ENCODE results near the gene HTR3B.
"Not testable (repeated sequence)": the region's sequence is repeated elsewhere in the genome, so short reads cannot be mapped to it uniquely, and the experiment has no call there.

HTR3B gene

GRCh38 chr11:113884361-113884836, 20.2 kb upstream of the HTR3B start:
- in situ Hi-C loops (cut with MboI; ENCODE audit: low sequenced_read_pairs), result no loop called here

DNA sequence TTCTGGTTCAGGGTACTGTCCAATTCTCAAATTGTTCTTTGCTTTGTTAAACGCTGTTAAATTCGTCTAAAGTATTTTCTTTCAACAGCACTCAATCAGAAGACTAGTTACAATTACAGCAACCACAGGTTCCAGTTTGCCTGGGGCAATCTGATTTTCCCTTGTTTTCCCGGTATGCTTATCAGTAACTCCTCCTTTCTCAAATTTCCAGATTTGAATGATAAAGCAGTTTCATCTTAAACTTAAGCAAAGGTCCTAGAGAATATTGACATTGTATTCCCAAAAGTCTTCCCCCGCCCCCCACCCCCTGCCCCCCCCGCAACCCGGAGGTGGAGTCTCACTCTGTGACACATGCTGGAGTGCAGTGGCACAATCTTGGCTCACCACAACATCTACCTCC, 18.7 kb upstream of the HTR3B start:
- in situ Hi-C loops (cut with MboI; ENCODE audit: low sequenced_read_pairs), result no loop called here

- in situ Hi-C loops (cut with MboI; ENCODE audit: low sequenced_read_pairs), result no loop called here
Measured at GRCh38 chr11:113888848-113889247, 15.7 kb upstream of the HTR3B start.

GRCh38 chr11:113894421-113894996, 10.1 kb upstream of the HTR3B start:
- in situ Hi-C loops (cut with MboI; ENCODE audit: low sequenced_read_pairs), result no loop called here

GRCh38 chr11:113895367-113896155, 9.0 kb upstream of the HTR3B start:
- in situ Hi-C loops (cut with MboI; ENCODE audit: low sequenced_read_pairs), result no loop called here

DNA sequence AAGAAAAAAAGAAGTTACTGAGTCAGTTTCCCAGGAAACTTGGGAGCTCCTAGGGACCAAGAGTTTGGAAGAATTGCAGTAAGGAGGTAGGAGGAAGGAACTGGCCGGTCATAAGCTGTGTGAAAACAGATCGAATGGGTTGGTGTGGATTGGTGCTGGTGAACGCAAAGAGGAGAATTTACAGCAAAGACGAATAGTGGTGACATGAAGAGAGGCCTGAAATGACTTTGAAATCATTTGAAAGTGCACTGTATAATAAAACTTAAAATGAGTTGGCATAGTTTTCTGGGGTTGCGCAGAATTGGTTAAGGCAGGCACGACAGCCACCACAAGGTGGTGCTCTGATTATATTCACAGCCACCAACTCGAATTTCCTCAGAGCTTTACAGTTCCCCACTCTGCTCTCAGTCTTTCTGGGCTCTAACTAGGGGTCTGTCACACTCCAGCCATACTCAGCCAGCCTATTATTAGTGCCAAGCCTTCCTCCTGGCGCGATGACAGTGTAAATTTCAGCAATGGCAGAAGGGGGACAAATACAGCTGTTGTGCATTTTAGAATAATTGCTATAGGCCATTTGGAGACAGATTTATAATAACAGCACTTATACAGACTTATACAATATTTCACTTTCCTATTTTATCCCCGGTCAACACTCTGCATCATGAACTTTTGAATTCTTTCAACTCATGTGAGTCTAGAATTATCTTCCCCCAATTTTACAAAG, 8.3 kb upstream of the HTR3B start:
- in situ Hi-C loops (cut with MboI; ENCODE audit: low sequenced_read_pairs), result no loop called here

GRCh38 chr11:113901141-113901540, 3.5 kb upstream of the HTR3B start:
- in situ Hi-C loops (cut with MboI; ENCODE audit: low sequenced_read_pairs), result no loop called here

GRCh38 chr11:113906038-113906437, 1.4 kb downstream of the HTR3B start:
- in situ Hi-C loops (cut with MboI; ENCODE audit: low sequenced_read_pairs), result no loop called here

- in situ Hi-C loops (cut with MboI; ENCODE audit: low sequenced_read_pairs), result no loop called here
Measured at GRCh38 chr11:113906516-113906915, 1.9 kb downstream of the HTR3B start.

DNA sequence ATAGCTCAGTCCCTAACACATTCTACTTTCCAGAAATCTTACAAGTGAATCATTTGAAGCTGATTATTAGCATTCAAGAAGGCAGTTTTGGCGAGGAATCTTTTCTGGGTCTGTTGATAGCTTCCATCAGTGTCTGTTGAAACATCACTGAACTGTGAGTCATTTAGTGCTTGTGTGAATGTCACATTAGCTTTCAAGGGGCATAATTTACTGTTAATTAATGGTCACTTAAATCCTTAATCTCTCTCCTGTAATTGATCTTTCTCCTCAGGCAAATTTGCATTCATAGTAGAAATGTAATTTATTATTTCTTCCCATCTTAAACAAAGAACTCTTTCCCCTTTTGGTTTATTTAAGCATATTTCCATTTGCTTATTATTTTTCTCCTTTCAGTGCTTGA, 2.6 kb downstream of the HTR3B start:
- in situ Hi-C loops (cut with MboI; ENCODE audit: low sequenced_read_pairs), result no loop called here

DNA sequence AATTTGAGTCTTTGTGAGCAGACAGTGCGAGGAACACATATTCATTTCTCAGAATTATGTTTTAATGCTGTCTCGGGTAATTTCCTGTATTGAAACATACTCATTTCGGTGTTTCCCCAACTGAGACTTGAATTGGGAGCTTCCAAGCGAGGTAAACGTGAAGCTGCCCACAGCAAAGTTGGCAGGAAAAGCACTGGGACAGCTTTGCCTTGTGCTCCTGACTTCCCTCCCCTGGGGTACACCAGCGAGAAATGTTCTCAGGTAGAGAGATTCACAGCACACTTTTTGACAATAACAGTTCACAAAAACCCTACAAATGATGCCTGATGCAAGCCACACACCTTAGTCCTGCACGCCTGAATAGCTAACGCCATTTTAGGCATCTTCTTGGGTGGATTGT, 3.1 kb downstream of the HTR3B start:
- in situ Hi-C loops (cut with MboI; ENCODE audit: low sequenced_read_pairs), result no loop called here

DNA sequence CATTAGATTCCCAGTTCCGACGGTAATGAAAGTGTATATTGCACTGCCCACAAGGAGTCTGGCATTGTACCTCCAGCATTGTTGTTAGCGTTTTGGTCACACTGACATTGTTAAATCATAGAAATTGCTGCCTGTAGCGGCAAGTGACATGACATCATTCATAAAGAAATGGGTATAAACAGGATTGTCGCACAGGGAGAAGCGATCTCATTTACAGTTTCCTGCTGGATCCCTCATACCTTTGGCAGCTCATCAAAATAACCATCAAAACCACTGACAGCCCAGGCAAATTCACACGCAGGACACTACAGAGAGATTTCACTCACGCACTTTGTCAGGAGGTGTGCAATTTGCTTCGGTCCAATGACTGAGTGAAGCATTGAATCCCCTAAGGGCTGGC, 3.5 kb downstream of the HTR3B start:
- in situ Hi-C loops (cut with MboI; ENCODE audit: low sequenced_read_pairs), result no loop called here

DNA sequence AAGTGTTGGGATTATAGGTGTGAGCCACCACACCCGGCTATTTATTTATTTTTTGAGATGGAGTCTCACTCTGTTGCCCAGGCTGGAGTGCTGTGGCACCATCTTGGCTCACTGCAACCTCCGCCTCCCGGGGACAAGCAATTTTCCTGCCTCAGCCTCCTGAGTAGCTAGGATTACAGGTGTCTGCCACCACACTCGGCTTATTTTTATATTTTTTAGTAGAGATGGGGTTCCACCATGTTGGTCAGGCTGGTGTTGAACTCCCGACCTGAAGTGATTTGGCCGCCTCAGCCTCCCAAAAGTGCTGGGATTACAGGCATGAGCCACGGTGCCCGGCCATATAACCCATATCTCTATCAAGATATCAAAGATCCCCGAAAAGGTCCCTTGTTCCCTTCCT, 6.9 kb downstream of the HTR3B start:
- in situ Hi-C loops (cut with MboI; ENCODE audit: low sequenced_read_pairs), result not testable (repeated sequence)

DNA sequence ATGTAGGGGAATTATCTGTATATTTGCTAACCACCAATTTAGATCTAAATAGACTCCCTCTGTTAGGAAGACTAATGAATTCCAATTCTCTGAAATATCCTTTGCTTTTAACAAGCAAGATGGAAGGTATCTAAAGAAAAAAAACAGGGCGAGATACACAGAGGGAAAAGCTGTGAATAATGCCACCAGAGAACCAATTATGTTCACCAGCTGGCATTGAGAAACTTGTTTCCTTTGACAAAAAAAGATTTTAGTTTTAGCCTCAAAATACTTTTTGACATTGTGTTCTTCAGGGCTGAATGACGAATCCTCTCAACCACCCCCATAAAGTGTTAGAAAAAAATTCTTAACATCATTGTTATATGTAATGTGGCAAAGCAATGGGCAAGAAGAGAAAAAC, 19.0 kb downstream of the HTR3B start:
- in situ Hi-C loops (cut with MboI; ENCODE audit: low sequenced_read_pairs), result no loop called here

DNA sequence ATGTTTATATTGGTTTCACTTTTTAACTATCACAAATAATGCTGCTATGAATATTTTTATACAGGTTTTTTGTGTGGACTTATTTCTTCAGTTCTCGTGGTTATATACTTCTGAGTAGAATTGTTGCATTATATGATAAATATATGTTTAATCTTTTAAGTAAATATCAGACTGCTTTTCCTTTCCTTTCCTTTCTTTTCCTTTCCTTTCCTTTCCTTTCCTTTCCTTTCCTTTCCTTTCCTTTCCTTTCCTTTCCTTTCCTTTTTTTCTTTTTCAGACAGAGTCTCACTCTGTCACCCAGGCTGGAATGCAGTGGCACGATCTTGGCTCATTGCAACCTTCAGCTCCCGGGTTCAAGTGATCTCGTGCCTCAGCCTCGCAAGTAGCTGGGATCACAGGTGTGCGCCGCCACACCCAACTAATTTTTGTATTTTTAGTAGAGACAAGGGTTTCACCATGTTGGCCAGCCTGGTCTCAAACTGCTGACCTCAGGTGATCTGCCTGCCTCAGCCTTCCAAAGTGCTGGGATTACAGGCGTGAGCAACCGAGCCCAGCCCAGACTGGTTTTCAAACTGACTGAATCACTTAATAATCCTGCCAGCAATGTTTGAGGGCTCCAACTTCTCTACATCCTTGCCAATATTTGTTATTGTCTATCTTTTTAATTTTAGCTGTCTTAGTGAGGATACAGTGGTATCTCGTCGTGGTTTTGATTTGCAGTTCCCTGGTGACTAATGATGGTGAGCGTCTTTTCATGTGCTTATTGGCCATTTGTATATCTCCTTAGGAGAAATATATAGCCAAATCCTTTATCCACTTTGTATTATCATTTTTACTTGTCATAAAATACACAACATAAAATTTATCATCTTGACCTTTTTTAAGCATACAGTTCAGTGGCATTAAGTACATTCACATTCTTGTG, 21.9 kb downstream of the HTR3B start:
- in situ Hi-C loops (cut with MboI; ENCODE audit: low sequenced_read_pairs), result no loop called here

GRCh38 chr11:113928311-113928710, 23.7 kb downstream of the HTR3B start:
- in situ Hi-C loops (cut with MboI; ENCODE audit: low sequenced_read_pairs), result no loop called here

GRCh38 chr11:113932788-113933187, 28.2 kb downstream of the HTR3B start:
- in situ Hi-C loops (cut with MboI; ENCODE audit: low sequenced_read_pairs), result no loop called here

GRCh38 chr11:113934193-113934592, 29.6 kb downstream of the HTR3B start:
- in situ Hi-C loops (cut with MboI; ENCODE audit: low sequenced_read_pairs), result not testable (repeated sequence)

GRCh38 chr11:113934761-113935160, 30.2 kb downstream of the HTR3B start:
- in situ Hi-C loops (cut with MboI; ENCODE audit: low sequenced_read_pairs), result no loop called here

DNA sequence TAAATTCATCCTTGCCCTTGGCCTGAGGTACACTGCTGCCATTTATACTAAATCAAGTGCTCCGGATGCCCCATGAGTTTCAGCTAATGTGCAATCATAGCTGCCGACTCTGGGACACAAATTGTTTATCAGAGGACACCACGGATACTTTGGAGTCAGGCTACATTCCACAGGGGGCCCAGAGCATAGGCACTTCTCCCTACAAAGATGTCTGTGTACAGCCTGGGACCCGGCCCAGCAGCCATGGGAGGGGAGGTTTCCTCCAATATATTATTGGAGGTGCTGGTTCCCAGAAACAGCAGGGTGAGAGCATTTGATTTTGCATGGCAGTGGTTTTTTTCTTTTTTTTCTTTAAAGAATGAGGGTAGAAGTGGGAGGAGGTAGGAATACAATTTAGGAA, 31.3 kb downstream of the HTR3B start:
- in situ Hi-C loops (cut with MboI; ENCODE audit: low sequenced_read_pairs), result no loop called here

- in situ Hi-C loops (cut with MboI; ENCODE audit: low sequenced_read_pairs), result no loop called here
Measured at GRCh38 chr11:113937918-113938317, 33.3 kb downstream of the HTR3B start.
